ENCODE measurements around the gene NEUROG1. TPM values are rescaled to one million over a fixed set of nuclear protein-coding genes. Genes with fewer than 3 reads are reported as not detected.

NEUROG1 gene
- total and polyA plus RNA-seq, 4 donors, result not detected

GRCh38 chr5:135505973-135506372 is 29.8 kb downstream of the NEUROG1 start:
- TF ChIP-seq CTCF (IDR thresholded peaks at IDR 0.05; ENCODE audit: control extremely low read depth, extremely low read depth), result no peak
- WGBS, 2 donors, result 30 to 67% methylated on average over 2 of the region's 2 CpGs
- Histone ChIP-seq H3K4me3 (no peak overlapping the region), H3K27me3 (ENCODE audit: control insufficient read depth in 3 of 3, insufficient read depth in 3 of 3, low read length in 2 of 3) (peaks cover 3 to 38% (median 27%) of the 10 kb centered on the region in 3 donors), H3K36me3 (ENCODE audit: control insufficient read depth in 4 of 4, insufficient read depth in 4 of 4, low read length in 4 of 4) (no peaks in the 10 kb centered on the region), H3K9ac (ENCODE audit: insufficient read depth in 1 of 2, low read length in 2 of 2) (no peak overlapping the region), H3K27ac (ENCODE audit: low read depth in 1 of 2, low read length in 1 of 2) (no peak overlapping the region), H3K9me3 (ENCODE audit: control insufficient read depth in 4 of 4, insufficient read depth in 3 of 4, low read length in 3 of 4) (peaks cover 0 to 5% (median 0%) of the 10 kb centered on the region in 4 donors), H3K4me1 (ENCODE audit: control insufficient read depth in 5 of 5, insufficient read depth in 5 of 5, low read length in 5 of 5) (peaks cover 0 to 5% (median 0%) of the 10 kb centered on the region in 5 donors)
- ATAC-seq (ENCODE audit: insufficient read depth, low FRiP score), result no peak
- DNase-seq, result no peak

DNA sequence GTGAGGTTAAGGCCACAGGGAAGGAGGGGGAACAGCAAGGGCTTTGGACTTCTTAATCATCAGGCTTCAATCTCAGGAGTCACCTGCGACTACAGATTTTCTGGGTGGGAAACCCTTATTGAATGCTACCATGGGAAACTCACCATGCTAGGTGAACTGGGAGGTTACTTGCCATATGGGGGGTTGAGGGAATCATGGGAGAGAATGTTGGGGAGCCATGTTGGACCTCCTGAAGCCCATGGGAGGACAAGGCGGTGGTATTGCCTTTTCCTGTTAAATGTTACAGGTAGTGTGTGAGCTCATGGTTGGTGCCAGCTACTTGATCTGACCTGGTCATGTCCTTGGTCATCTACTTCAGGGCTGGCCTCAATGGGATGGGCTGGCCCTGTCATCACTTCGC is 31.4 kb downstream of the NEUROG1 start:
- H3K9ac ChIP-seq (ENCODE audit: insufficient read depth in 1 of 2, low read length in 2 of 2), result no peak overlapping the region
- WGBS, 2 donors, result 92 to 96% methylated on average over 3 of the region's 3 CpGs
- H3K27ac ChIP-seq (ENCODE audit: low read depth in 1 of 2, low read length in 1 of 2), result no peak overlapping the region
- H3K9me3 ChIP-seq (ENCODE audit: control insufficient read depth in 4 of 4, insufficient read depth in 3 of 4, low read length in 3 of 4), result peaks cover 0 to 5% (median 0%) of the 10 kb centered on the region in 4 donors
- no peaks in the 10 kb centered on the region for H3K36me3 ChIP-seq (ENCODE audit: control insufficient read depth in 4 of 4, insufficient read depth in 4 of 4, low read length in 4 of 4)
- no peak overlapping the region for H3K4me3 ChIP-seq
- DNase-seq (no peak), ATAC-seq (ENCODE audit: insufficient read depth, low FRiP score) (no peak)
- no peak for TF ChIP-seq CTCF (IDR thresholded peaks at IDR 0.05; ENCODE audit: control extremely low read depth, extremely low read depth)
- H3K4me1 ChIP-seq (ENCODE audit: control insufficient read depth in 5 of 5, insufficient read depth in 5 of 5, low read length in 5 of 5), result peaks cover 0 to 5% (median 0%) of the 10 kb centered on the region in 5 donors
- H3K27me3 ChIP-seq (ENCODE audit: control insufficient read depth in 3 of 3, insufficient read depth in 3 of 3, low read length in 2 of 3), result peaks cover 3 to 23% (median 23%) of the 10 kb centered on the region in 3 donors

- Histone ChIP-seq H3K27ac (ENCODE audit: low read depth in 1 of 2, low read length in 1 of 2) (no peak overlapping the region), H3K9ac (ENCODE audit: insufficient read depth in 1 of 2, low read length in 2 of 2) (no peak overlapping the region), H3K36me3 (ENCODE audit: control insufficient read depth in 4 of 4, insufficient read depth in 4 of 4, low read length in 4 of 4) (no peaks in the 10 kb centered on the region), H3K27me3 (ENCODE audit: control insufficient read depth in 3 of 3, insufficient read depth in 3 of 3, low read length in 2 of 3) (peaks cover 3 to 28% (median 18%) of the 10 kb centered on the region in 3 donors), H3K4me1 (ENCODE audit: control insufficient read depth in 5 of 5, insufficient read depth in 5 of 5, low read length in 5 of 5) (peaks cover 0 to 5% (median 0%) of the 10 kb centered on the region in 5 donors), H3K9me3 (ENCODE audit: control insufficient read depth in 4 of 4, insufficient read depth in 3 of 4, low read length in 3 of 4) (peaks cover 0 to 5% (median 0%) of the 10 kb centered on the region in 4 donors), H3K4me3 (no peak overlapping the region)
- no peak for DNase-seq
- no peak for ATAC-seq (ENCODE audit: insufficient read depth, low FRiP score)
- TF ChIP-seq CTCF (IDR thresholded peaks at IDR 0.05; ENCODE audit: control extremely low read depth, extremely low read depth), result no peak
- 62 to 76% methylated on average over 4 of the region's 4 CpGs for WGBS, 2 donors
Observed at GRCh38 chr5:135503871-135504270, 31.9 kb downstream of the NEUROG1 start.

All from lung (tissue), 12 donors.